Measurements from ENCODE around the gene SLC27A3. TPM values are rescaled to one million over a fixed set of nuclear protein-coding genes. Genes with fewer than 3 reads are reported as not detected.

Gene SLC27A3
- polyA plus RNA-seq, 3 donors, result 84.5 to 123 (median 118) TPM

GRCh38 chr1:153730468-153730988 is 44.7 kb upstream of the SLC27A3 start:
- Histone ChIP-seq H3K27ac (ENCODE audit: low read depth in 1 of 2, low read length in 2 of 2) (no peak overlapping the region), H3K79me2 (ENCODE audit: insufficient read depth, low read length) (peaks cover 50% of the 10 kb centered on the region)
- peaks cover 0 to 1% (median 1%) of the 10 kb centered on the region in 3 donors for H3K27me3 Mint-ChIP-seq (ENCODE audit: low read depth in 3 of 3)

GRCh38 chr1:153733970-153734369 is 41.2 kb upstream of the SLC27A3 start:
- peak overlapping the region; percentile 24 for H3K9ac ChIP-seq (ENCODE audit: insufficient read depth, low read length, poor library complexity, severe bottlenecking)
- Mint-ChIP-seq H3K27ac (peak overlapping the region; percentile 72 to 95 (median 92)), H3K9me3 (peaks cover 0 to 2% (median 0%) of the 10 kb centered on the region in 7 donors), H3K4me3 (no peak overlapping the region), H3K36me3 (peaks cover 4 to 23% of the 10 kb centered on the region in 2 donors), H3K27me3 (ENCODE audit: low read depth in 3 of 3) (peaks cover 0 to 1% (median 0%) of the 10 kb centered on the region in 3 donors), H3K4me1 (peaks cover 48% of the 10 kb centered on the region)
- WGBS (ENCODE audit: insufficient coverage), result no CpG with 5 or more reads among the region's 1 CpG
- H3K27me3 ChIP-seq (ENCODE audit: control insufficient read depth in 2 of 2, insufficient read depth in 2 of 2, low read length in 2 of 2), result no peaks in the 10 kb centered on the region
- H3K36me3 ChIP-seq (replicated peaks in 1 of 2; ENCODE audit: control insufficient read depth in 1 of 2, insufficient read depth in 2 of 2, low read length in 2 of 2), result peaks cover 4 to 14% of the 10 kb centered on the region in 2 donors
- TF ChIP-seq CTCF (IDR thresholded peaks at IDR 0.05), result no peak
- peaks cover 46% of the 10 kb centered on the region for H3K79me2 ChIP-seq (ENCODE audit: insufficient read depth, low read length)
- DNase-seq, result no peak
- H3K27ac ChIP-seq (ENCODE audit: low read depth in 1 of 2, low read length in 2 of 2), result peak overlapping the region in 1 of 2 donors; percentile 93
- no peaks in the 10 kb centered on the region for H4K20me1 ChIP-seq (ENCODE audit: insufficient read depth, low read length)
- no peak overlapping the region for H2AFZ ChIP-seq (ENCODE audit: insufficient read depth, low read depth, low read length, poor library complexity, severe bottlenecking)
- H3K4me1 ChIP-seq (ENCODE audit: control insufficient read depth in 1 of 2, insufficient read depth in 2 of 2, low read length in 2 of 2), result peaks cover 44 to 46% of the 10 kb centered on the region in 2 donors
- H3K4me2 ChIP-seq (replicated peaks; ENCODE audit: extremely low read depth, low read length, poor library complexity, severe bottlenecking), result peak overlapping the region; percentile 40
- H3K4me3 ChIP-seq (replicated peaks in 1 of 3; ENCODE audit: low read depth in 2 of 3, low read length in 3 of 3), result peak overlapping the region in 1 of 3 experiments; percentile 42
- no peaks in the 10 kb centered on the region for H3K9me3 ChIP-seq (replicated peaks in 1 of 2; ENCODE audit: control insufficient read depth in 1 of 2, insufficient read depth in 1 of 2, low read length in 2 of 2)
- intact Hi-C loops (cut with micrococcal nuclease), result no loop called here

More at GRCh38 chr1:153730468-153730988, 44.7 kb upstream of the SLC27A3 start:
- TF ChIP-seq CTCF (IDR thresholded peaks at IDR 0.05), result no peak
- Mint-ChIP-seq H3K36me3 (peaks cover 2 to 16% of the 10 kb centered on the region in 2 donors), H3K4me1 (peaks cover 43% of the 10 kb centered on the region), H3K9me3 (peaks cover 0 to 2% (median 0%) of the 10 kb centered on the region in 7 donors), H3K4me3 (no peak overlapping the region), H3K27ac (peak overlapping the region in 5 of 7 donors; percentile 22 to 66 (median 43))
- intact Hi-C loops (cut with micrococcal nuclease), result no loop called here
- Histone ChIP-seq H3K9ac (ENCODE audit: insufficient read depth, low read length, poor library complexity, severe bottlenecking) (no peak overlapping the region), H3K9me3 (replicated peaks in 1 of 2; ENCODE audit: control insufficient read depth in 1 of 2, insufficient read depth in 1 of 2, low read length in 2 of 2) (no peaks in the 10 kb centered on the region), H4K20me1 (ENCODE audit: insufficient read depth, low read length) (no peaks in the 10 kb centered on the region), H3K4me3 (replicated peaks in 1 of 3; ENCODE audit: low read depth in 2 of 3, low read length in 3 of 3) (no peak overlapping the region), H2AFZ (ENCODE audit: insufficient read depth, low read depth, low read length, poor library complexity, severe bottlenecking) (no peak overlapping the region), H3K4me1 (ENCODE audit: control insufficient read depth in 1 of 2, insufficient read depth in 2 of 2, low read length in 2 of 2) (peaks cover 46 to 55% of the 10 kb centered on the region in 2 donors), H3K4me2 (replicated peaks; ENCODE audit: extremely low read depth, low read length, poor library complexity, severe bottlenecking) (no peak overlapping the region), H3K27me3 (ENCODE audit: control insufficient read depth in 2 of 2, insufficient read depth in 2 of 2, low read length in 2 of 2) (no peaks in the 10 kb centered on the region), H3K36me3 (replicated peaks in 1 of 2; ENCODE audit: control insufficient read depth in 1 of 2, insufficient read depth in 2 of 2, low read length in 2 of 2) (peaks cover 0 to 5% of the 10 kb centered on the region in 2 donors)
- DNase-seq, result no peak
- 73% methylated on average over 4 of the region's 5 CpGs for WGBS (ENCODE audit: insufficient coverage)
